Measurements from ENCODE around the gene UBL7.

The UBL7 gene

DNA sequence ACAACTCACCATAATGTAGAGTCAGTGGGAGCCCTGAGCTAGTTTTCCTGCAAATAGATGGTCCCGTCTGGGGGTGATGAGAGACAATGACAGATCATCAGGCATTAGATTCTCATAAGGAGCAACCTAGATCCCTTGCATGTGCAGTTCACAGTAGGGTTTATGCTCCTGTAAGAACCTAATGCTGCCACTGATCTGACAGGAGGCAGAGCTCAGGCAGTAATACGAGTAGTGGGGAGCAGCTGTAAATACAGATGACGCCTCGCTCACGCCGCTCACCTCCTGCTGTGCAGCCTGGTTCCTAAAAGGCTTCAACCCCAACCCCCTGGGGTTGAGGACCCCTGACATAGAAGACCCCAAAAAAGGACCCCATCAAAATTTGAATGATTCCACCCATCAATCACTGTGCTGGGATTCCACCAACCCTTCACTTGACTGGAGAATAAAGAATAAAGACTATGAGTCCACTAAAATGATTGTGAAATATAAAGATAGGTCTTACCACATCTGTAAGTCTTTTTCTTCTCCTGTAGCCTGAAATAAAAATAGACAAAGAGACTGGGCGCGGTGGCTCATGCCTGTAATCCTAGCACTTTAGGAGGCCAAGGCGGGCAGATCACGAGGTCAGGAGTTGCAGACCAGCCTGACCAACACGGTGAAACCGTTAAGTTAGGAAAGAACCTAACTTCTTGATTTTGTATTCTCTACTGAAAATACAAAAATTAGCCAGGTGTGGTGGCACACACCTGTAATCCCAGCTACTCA, 9.9 kb upstream of the UBL7 start:
- H3K36me3 ChIP-seq (ENCODE audit: control insufficient read depth, insufficient read depth, low read length), result peaks cover 12% of the 10 kb centered on the region
- TF ChIP-seq, protein P1, sequence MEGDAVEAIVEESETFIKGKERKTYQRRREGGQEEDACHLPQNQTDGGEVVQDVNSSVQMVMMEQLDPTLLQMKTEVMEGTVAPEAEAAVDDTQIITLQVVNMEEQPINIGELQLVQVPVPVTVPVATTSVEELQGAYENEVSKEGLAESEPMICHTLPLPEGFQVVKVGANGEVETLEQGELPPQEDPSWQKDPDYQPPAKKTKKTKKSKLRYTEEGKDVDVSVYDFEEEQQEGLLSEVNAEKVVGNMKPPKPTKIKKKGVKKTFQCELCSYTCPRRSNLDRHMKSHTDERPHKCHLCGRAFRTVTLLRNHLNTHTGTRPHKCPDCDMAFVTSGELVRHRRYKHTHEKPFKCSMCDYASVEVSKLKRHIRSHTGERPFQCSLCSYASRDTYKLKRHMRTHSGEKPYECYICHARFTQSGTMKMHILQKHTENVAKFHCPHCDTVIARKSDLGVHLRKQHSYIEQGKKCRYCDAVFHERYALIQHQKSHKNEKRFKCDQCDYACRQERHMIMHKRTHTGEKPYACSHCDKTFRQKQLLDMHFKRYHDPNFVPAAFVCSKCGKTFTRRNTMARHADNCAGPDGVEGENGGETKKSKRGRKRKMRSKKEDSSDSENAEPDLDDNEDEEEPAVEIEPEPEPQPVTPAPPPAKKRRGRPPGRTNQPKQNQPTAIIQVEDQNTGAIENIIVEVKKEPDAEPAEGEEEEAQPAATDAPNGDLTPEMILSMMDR (IDR thresholded peaks at IDR 0.05; ENCODE audit: insufficient read depth, low read length, poor library complexity, severe bottlenecking), result no peak
- no peaks in the 10 kb centered on the region for H3K27me3 ChIP-seq (replicated peaks; ENCODE audit: control insufficient read depth, insufficient read depth, low read length)
- DNase-seq (ENCODE audit: extremely low read depth, insufficient read length), result no peak
- H3K4me3 ChIP-seq (replicated peaks; ENCODE audit: low read depth, low read length), result no peak overlapping the region

DNA sequence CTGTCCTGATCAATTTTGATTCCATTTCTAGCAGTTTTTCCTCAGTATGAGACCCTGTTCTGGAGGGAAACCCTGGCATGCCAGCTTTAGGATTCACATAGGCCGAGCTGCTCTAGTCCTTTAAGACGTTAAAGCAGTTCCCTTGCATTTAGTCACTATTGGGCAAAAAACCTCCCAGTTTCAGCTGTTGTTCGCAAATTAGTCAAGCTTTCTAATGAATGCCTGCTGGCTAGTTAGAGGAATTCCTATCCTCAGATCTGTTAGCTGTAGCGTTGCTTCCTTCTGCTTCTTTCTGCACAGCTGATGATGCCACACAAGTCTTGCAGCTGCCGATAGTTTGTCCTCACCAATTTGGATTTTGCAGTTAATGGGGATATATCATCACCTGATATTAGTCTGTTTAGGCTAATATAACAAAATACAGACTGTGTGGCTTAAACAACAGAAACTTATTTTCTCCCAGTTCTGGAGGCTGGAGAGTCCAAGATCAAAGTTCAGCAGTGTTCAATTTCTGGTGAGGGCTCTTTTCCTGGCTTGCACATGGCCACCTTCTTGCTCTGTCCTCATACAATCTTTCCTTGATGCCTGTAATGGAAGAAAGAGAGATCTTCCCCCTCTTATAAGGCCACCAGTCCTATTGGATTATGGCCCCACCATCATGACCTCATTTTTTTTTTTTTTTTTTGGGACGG, 7.5 kb upstream of the UBL7 start:
- TF ChIP-seq, protein P1 (IDR thresholded peaks at IDR 0.05; ENCODE audit: insufficient read depth, low read length, poor library complexity, severe bottlenecking), result no peak
- H3K4me3 ChIP-seq (replicated peaks; ENCODE audit: low read depth, low read length), result no peak overlapping the region
- H3K36me3 ChIP-seq (ENCODE audit: control insufficient read depth, insufficient read depth, low read length), result peaks cover 10% of the 10 kb centered on the region
- no peak for DNase-seq (ENCODE audit: extremely low read depth, insufficient read length)
- no peaks in the 10 kb centered on the region for H3K27me3 ChIP-seq (replicated peaks; ENCODE audit: control insufficient read depth, insufficient read depth, low read length)

DNA sequence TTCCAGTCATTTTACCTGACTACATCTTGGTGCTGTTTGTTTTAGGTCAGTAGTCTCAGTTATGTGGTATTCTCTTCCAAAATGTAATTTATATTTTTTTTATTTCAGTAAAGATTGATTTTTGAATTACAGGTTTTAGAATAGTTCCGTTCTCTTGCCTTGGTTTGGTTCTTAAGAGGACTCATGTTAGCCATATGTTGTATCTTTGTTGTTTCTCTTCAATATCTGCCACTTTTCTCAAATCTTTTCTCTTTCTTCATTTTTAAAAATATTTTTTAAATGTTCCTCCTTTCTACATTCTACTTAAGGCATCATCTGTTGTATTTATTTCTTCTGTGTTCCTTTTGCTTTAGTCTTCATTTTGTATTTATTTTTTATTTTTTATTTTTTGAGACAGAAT, 5.6 kb upstream of the UBL7 start:
- Histone ChIP-seq H3K36me3 (ENCODE audit: control insufficient read depth, insufficient read depth, low read length) (peaks cover 7% of the 10 kb centered on the region), H3K4me3 (replicated peaks; ENCODE audit: low read depth, low read length) (no peak overlapping the region), H3K27me3 (replicated peaks; ENCODE audit: control insufficient read depth, insufficient read depth, low read length) (no peaks in the 10 kb centered on the region)
- TF ChIP-seq, protein P1 (IDR thresholded peaks at IDR 0.05; ENCODE audit: insufficient read depth, low read length, poor library complexity, severe bottlenecking), result no peak
- no peak for DNase-seq (ENCODE audit: extremely low read depth, insufficient read length)

DNA sequence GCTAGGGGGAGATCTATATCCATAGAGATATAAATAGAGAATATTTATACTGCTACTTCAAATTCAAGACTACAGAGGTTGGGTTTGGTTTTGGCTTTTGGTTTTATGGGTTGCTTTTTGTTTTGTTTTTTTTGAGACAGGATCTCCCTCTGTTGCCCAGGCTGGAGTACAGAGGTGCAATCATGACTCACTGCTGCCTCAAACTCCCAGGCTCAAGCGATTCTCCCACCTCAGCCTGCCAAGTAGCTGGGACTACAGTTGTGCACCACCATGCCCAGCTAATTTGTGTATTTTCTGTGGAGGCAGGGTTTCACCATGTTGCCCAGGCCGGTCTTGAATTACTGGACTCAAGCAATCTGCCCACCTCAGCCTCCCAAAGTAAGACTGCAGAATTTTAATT, 3.9 kb upstream of the UBL7 start:
- no peak for DNase-seq (ENCODE audit: extremely low read depth, insufficient read length)
- Histone ChIP-seq H3K36me3 (ENCODE audit: control insufficient read depth, insufficient read depth, low read length) (peaks cover 5% of the 10 kb centered on the region), H3K4me3 (replicated peaks; ENCODE audit: low read depth, low read length) (no peak overlapping the region; the same call in 1 of the 2 replicates), H3K27me3 (replicated peaks; ENCODE audit: control insufficient read depth, insufficient read depth, low read length) (no peaks in the 10 kb centered on the region)
- TF ChIP-seq, protein P1 (IDR thresholded peaks at IDR 0.05; ENCODE audit: insufficient read depth, low read length, poor library complexity, severe bottlenecking), result no peak

DNA sequence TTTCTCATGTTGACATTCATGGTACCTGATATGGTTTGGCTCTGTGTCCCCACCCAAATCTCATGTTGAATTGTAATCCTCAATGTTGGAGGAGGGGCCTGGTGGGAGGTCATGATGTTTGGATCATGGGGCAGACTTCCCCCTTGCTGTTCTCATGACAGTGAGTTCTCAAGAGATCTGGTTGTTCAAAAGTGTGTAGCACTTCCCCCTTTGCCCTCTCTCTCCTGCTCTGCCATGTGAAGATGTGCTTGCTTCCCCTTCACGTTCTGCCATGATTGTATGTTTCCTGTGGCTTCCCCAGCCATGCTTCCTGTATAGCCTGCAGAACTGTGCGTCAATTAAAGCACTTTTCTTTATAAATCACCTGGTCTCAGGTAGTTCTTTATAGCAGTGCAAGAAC, 3.3 kb upstream of the UBL7 start:
- TF ChIP-seq, protein P1 (IDR thresholded peaks at IDR 0.05; ENCODE audit: insufficient read depth, low read length, poor library complexity, severe bottlenecking), result no peak
- Histone ChIP-seq H3K27me3 (replicated peaks; ENCODE audit: control insufficient read depth, insufficient read depth, low read length) (no peaks in the 10 kb centered on the region), H3K4me3 (replicated peaks; ENCODE audit: low read depth, low read length) (no peak overlapping the region; the same call in 1 of the 2 replicates), H3K36me3 (ENCODE audit: control insufficient read depth, insufficient read depth, low read length) (peaks cover 5% of the 10 kb centered on the region)
- no peak for DNase-seq (ENCODE audit: extremely low read depth, insufficient read length)
